Hindlimb muscle (tissue), 1 donor: ENCODE data around the gene SEMA3E. TPM values are rescaled to one million over a fixed set of nuclear protein-coding genes. Genes with fewer than 3 reads are reported as not detected.

ENCODE experiments used
- DNase-seq: peaks from one replicate; pipeline ENCODE4 v3.0.0-alpha.2; 2013
- polyA plus RNA-seq: library from polyadenylated mRNA; unstranded; fragments of 120-200 nt; gene quantifications from one replicate; pipeline ENCODE4 v1.2.1, GENCODE V29; 2013; ENCODE audit not compliant: insufficient read length

SEMA3E gene
- polyA plus RNA-seq, 1 donor, result 3.7 TPM

- no peak for DNase-seq
Measured at GRCh38 chr7:83640731-83641537, 8.0 kb downstream of the SEMA3E start.

DNA sequence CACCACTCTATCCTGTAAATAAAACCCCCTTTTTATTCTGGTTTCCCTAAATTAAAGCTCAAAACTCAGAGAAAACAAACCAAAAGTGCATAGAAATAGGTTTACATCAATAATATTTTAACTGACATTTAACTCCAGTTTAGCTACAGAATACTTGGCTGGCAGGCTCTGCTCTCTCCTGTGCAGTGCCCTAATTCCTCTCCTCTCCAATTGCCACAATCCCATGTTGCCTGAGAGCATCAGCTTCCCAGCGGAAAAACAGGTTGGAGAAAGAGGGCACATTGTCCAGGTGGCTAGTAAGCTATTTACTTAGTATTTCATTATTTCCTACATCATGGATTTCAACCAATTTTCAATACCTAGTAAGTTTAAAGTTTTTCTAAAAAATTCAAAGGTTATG lies 8.7 kb downstream of the SEMA3E start:
- no peak for DNase-seq

DNA sequence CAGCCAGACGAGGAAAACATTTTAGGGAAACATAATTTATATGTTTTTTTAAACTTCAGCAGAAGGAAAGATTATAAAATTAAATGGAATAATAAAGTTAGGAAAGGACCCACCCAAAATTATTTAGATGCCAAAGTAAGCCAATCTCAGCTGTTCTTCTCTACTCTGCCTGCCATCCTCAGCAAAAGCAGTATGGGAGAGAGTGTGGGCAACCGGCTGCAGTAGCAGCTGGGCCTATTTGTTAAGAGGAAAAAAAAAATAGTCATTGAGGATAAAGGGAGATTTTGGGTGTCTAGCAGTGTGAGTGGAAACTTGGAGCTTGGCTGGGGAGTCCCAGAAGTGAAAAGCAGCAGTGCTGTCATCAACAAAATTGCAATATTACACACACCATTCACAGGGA lies 15.4 kb downstream of the SEMA3E start:
- DNase-seq, result no peak

DNA sequence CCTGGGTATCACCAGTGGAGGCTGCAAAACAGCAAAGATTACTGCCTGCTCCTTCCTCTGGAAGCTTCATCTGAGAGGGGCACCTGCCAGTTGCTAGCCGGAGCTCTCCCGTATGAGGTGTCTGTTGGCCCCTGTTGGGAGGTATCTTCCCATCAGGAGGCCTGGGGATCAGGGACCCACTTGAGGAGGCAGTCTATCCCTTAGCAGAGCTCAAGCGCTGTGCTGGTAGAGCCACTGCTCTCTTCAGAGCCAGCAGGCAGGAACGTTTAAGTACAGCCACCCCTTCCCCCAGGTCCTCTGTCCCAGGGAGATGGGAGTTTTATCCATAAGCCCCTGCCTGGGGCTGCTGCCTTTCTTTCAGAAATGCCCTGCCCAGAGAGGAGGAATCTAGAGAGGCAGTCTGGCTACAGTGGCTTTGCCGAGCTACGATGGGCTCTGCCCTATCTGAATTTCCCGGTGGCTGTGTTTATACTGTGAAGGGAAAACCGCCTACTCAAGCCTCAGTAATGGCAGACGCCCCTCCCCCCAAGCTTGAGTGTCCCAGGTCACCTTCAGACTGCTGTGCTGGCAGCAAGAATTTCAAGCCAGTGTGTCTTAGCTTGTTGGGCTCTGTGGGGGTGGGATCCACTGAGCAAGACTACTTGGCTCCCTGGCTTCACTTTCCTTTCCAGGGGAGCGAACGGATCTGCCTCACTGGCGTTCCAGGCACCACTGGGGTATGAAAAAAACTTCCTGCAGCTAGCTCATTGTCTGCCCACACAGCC lies 19.6 kb downstream of the SEMA3E start:
- no peak for DNase-seq

- DNase-seq, result no peak
Measured at GRCh38 chr7:83617858-83618257, 31.1 kb downstream of the SEMA3E start.

DNA sequence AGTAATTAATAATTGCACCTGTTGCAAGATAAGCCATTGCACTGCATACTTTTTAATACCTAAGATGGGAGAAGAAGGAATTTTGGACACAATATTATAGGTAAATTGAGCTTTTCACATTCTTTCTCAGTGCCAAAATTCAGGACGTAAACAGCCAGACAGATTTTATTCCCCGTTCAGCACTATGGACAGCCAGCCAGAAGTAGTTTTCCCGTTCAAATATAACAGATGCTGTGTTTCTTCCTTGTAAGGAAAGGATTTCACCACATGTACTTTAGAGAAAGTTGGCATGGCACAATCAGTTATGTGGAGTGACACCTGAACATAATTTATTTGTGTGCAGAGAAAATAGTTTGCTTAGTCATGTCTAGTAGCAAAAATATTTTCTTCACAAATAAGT lies 34.8 kb downstream of the SEMA3E start:
- no peak for DNase-seq

DNA sequence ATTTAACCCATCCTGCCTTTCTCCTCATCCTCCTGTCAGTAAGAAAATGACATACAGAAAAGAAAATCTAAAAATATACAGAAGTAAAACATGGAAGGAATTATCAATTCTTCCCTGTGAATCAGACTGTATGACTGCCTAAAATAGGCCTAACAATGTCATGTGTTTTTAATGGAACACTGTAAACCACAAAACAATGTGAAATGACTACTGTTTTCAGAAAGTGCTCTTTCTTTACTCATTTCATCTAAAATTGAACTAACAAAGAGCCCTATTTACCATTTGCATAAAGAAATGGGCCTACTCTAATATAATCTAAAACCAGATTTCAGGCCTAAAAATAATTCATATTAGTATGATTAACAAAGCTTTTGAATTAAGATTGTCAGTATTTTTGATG lies 35.7 kb downstream of the SEMA3E start:
- no peak for DNase-seq

- DNase-seq, result no peak
Measured at GRCh38 chr7:83611776-83612175, 37.2 kb downstream of the SEMA3E start.

DNA sequence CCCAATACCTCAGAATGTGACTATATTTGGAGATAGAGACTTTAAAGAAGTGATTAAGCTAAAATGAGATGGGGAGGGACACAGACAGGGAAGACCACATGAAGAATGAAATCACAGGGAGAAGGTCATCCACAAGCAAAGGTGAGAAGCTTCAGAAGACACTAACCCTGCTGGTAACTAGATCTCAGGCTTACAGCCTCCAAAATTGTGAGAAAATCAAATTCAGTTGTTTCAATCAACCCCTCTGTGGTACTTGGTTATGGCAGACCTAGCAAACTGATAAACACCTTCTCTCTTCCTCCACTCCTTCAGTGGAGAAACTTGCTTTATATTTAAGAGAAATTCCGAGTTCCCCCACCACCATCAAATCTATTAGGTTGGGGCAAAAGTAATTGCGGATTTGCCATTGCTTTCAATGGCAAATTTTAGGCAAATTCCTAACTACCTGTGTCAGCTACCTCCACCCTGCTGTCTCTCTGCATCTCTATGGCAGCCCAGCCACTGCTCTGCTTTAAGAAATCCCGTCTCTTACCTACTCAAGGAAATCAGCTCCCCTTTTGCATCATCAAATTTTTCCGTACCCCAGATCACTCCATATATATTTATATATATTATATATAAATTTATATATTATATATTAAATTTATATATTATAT lies 38.2 kb downstream of the SEMA3E start:
- no peak for DNase-seq

DNA sequence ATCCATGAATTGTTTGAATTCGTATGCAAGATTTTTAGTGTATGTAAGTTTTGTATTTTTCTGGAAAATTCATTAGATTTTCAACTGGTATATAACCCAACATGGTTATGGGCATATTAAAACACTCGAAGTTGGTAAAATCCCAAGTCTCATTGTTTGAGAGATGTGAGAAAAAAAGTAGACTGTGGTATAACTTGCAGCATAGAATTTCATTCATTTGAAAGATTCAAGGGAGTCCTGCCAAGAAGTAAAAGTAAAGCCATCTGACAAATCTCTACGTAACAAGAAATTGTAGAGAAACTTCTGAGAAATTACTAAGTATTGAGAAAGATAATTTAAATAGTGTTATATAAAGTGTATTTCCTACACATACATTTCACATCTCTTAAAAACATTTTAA lies 40.2 kb downstream of the SEMA3E start:
- no peak for DNase-seq

- DNase-seq, result no peak
Measured at GRCh38 chr7:83603649-83604048, 45.3 kb downstream of the SEMA3E start.

DNA sequence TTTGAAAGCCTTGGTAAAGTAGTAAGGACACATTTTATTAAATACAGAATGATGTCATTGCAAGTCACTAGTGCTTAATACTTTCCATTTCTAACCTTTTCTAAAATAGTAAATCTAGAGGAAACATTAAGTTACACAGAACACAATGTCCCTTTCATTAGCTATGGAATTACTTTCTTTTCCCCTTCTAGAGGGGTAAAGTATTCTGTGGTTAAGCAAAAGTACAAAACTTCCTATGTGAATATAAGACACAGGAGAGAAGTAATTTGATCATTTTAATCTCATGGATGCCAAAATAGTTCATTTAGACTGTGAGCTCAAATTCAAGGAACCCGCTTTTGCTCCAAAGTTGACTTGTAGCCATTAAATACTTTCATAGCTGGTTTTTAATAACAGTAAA lies 49.8 kb downstream of the SEMA3E start:
- DNase-seq, result no peak

DNA sequence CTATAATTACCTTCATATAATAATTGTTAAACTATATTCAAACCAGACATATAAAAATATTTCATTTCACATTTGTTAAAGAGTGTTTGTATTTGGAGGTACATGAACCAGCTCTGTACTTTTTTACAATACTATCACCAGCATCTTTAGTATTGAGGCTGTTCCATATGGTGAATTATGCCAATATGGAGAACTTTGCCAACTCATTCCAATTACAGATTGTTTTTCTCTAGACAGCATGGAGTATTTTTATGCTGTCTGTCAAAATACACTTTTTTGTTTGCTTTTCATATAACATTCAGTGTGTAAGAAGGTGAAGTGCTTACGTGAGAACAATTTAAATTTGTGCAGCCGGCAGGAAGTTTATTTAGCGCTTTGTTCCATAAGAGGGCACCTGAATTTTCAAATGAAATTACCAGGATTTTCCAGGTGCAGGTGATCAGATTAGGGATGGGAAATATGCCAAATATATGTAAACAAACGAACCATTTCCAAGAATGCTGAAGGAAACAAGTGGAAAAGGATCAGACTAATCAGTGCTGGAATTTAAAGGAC lies 54.9 kb downstream of the SEMA3E start:
- no peak for DNase-seq

- no peak for DNase-seq
Measured at GRCh38 chr7:83588602-83589240, 60.2 kb downstream of the SEMA3E start.

DNA sequence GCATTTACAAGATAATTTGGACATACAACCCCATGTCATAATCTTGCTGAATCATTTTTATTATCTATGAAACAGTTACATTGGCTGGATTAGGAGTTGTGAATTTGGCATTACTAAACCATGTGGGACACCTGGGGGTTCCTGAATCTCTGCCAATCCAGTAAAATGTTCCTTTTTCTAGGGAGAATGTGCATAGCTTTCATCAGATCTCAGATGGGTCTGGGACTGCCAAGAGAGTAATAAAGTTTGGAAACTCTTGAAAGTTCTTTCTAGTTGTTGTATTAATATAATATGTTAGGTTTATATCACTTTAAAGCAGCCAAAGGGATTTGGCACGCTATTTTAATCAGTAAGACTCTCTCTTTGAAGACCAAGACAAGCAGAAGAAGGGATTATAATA lies 62.7 kb downstream of the SEMA3E start:
- DNase-seq, result no peak

GRCh38 chr7:83581667-83582435 lies 67.1 kb downstream of the SEMA3E start:
- DNase-seq, result no peak

DNA sequence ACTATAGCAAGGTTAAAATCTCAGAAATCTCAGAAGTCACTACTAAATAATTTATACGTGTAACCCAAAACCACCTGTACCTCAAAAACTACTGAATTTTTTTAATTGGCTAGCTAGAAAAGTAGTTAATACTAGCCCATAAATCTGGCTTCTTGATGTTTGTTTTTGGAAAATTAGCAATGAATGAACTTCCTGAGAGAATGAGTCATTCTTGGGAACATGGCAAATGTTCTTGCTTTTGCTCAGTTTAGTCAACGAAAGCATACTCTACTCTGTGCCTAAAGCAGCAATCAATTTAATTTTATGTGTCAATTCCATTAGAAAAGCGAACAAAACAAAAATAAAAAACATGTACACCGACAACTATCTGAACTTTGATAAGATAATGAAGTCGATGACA lies 69.2 kb downstream of the SEMA3E start:
- DNase-seq, result no peak

GRCh38 chr7:83575436-83575835 lies 73.5 kb downstream of the SEMA3E start:
- no peak for DNase-seq

DNA sequence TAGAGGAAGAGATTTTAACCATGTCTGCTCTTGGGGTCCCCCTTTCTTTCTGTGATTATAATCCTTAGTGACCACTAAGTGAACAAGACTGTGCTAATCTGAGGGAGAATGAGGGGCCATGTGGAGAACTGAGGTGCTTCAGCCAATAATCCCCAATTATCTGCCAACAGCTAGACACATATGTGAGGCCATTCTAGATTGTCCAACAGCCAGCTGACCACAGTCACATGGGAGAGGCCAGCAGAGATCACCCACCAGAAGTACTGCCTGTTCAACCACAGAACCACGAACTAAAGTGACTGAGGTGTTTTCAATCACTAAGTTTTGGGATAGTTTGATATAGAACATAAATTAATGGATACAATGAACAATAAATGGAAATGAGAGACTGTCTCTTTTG lies 74.3 kb downstream of the SEMA3E start:
- DNase-seq, result no peak

DNA sequence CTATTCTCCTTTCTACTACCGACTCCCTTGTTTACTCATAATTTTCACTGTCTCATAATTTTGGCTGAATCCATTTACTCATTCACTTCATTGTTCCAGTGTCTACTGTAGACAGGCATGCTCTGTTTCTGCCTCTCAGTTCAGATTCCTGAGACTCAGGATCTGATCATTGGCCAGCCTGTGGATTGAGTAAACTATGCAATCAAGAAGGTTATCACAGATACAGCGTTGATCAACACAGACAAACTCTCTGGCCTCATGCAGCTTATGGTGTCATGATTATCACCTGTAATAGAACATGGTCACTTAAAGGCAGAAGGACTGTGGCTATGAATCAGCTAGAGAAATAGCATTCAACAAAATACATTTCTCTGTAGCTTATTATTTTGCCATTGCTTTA lies 86.0 kb downstream of the SEMA3E start:
- no peak for DNase-seq

DNA sequence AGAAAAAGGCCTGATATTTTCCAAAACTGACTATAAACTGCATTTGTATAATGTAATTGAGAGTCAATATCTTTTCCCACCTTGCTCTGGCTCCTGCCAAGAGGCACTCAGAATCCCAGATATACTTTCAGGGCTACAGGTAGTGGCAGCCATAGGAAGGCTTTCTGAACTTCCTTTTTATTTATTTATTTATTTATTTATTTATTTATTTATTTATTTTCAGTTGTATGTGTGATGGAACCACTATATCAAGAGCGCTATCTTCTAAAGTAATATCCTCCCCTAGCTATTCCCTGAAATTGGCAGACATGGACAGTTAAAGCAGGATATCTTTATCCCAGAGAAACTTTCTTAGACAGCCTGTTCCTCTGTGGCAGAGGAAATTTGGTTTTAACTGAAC lies 86.7 kb downstream of the SEMA3E start:
- no peak for DNase-seq

- DNase-seq, result no peak
Measured at GRCh38 chr7:83559887-83560286, 89.1 kb downstream of the SEMA3E start.
